HG02588 (cell line): Measurements from ENCODE around the gene PTGDS.

Source experiments
- ATAC-seq: cut with Tn5 transposase; IDR thresholded peaks from one replicate; pipeline ENCODE4 v1.9.1; 2021; ENCODE audit warnings: mild to moderate bottlenecking, moderate library complexity; ENCODE audit not compliant: unreplicated experiment

The PTGDS gene

DNA sequence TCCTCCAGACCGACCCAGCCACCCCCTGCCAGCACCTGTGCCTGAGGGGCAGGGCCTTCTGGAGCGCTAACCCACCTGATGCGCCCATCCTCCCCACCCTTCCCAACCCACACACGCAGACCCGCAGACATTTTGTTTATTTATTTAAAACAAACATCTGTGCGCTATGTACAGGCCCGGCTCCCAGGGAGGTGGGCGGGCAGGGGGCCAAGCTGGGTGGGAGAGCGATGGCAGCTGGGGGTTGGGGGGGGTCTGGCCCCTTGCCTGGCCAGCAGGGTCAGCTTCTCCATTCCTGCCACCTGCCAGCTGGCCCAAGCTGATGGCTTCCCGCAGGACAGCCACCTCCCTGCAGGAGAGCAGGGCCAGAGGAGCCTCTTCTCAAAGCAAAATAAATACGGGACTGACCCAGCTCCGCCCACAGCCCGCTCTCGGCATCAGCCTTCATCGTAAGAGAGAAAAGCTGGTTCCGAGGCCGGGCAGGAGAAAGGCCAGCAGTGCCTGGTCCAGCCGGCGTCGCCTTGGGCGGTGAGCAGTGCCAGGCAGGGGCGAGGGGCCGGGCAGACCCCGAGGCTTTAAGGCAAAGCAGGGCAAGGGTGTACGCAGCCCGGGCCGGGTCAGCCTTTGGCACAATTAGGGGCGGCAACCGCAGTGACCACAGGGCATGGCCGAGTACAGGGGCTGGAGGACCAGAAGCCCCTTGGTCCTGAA, 30.0 kb downstream of the PTGDS start:
- no peak for ATAC-seq

DNA sequence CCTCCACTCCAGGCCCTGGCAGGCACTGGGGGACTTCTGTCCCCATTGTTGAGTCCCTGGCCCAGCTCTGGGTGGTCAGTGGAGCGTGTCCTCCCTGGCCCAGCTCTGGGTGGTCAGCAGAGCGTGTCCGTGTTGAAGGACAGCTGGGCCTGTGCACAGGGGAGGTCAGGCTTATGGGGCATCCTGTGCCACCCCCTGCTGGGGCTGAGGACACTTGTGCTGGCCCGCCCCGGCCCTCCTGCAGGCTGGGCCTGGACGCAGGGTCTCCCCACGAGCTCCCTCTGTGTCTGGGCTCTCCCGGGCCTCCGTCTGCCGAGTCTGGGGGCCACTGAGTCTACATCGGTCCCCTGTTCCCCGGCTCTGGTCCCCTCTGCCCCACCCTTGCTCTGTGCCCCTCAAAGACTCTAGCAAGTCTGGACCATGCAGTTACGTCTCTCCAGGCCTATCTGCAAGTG, 30.5 kb downstream of the PTGDS start:
- no peak for ATAC-seq

DNA sequence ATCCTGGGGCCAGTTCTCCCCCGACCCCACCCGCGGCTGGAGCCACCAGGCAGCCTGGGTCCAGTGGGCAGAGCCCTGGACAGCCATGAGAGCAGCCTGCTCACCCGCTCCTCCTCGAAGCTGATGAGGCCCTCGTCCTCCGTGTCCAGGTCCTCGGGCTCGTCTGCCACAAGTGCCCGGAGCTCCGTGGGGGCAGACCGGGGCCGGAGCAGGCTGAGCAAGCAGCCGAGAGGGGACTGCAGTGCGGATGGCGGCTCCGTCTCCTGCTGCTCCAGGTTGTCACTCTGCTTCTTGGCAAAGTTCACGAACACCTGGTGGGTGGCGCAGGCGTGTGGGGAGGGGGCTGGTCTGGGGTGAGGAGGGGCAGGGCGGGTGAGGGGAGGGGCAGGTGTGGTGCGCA, 31.0 kb downstream of the PTGDS start:
- no peak for ATAC-seq

DNA sequence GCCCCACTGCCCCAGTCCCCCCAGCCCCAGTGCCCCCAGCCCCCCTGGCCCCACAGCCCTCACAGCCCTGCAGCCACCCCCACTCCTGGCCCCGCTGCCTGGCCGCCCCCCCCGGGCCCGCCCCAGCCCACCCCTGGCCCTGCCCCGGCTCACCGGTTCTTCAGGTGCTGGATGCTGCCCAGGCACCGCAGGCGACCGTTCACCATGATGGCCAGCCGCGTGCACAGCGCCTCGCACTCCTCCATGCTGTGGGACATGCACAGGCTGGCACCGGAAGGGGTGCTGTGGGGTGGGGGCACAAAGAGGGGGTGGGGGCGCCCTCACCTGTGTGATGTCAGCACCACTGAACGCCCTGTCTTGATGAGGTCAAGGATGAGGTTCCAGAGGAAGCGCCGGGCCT, 31.9 kb downstream of the PTGDS start:
- no peak for ATAC-seq

DNA sequence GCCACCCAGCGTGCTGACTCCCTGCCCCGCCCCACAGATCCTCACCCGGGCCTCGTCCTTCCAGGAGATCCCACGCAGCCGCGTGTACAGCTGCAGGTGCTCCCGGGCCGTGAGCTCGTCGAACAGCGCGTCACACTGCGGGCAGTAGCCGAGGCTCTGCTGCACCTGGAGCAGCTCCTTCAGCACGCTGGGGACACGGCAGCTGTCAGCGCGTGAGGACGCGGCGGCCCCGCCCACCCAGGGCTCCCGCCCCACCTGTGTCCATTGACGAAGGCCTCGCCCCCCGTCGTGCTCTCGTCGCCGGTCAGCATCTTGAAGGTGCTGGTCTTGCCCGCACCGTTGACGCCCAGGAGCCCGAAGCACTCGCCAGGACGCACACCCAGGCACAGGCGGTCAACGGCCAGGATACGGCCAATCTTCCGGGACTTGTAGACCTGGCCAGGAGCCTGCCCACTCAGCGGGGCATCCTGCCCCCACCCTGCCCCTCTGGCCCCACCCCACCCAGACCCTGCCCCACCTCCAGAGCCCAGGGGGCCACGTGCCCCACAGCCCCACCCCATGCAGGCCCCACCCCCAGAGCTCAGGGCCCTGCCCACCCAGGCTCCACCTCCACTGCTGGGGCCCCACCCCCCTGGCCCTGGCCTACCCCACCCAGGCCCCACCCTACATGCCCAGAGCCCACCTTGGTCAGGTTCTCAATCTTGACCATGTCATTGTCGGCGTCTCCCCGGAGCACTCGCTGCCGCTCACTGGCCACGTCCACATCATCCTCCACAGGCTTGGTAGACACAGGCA, 32.8 kb downstream of the PTGDS start:
- no peak for ATAC-seq

DNA sequence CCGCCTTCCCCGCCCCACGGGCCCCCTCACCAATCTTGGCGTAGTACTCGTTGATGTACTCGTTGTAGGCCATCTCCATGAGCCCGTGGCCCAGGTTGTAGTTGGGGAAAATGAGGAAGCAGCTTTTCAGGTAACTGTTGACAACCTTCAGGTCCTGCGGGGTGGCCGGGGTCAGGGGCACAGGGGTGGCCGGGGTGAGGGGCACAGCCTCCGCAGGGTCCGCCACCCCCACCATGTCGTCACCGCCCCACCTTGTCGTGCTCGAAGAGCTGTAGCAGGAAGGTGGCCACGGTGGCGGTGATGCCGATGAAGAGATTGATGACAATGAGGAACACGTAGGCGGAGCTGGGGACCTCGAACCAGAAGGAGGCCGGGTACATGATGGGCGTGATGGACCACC, 33.9 kb downstream of the PTGDS start:
- ATAC-seq = no peak

DNA sequence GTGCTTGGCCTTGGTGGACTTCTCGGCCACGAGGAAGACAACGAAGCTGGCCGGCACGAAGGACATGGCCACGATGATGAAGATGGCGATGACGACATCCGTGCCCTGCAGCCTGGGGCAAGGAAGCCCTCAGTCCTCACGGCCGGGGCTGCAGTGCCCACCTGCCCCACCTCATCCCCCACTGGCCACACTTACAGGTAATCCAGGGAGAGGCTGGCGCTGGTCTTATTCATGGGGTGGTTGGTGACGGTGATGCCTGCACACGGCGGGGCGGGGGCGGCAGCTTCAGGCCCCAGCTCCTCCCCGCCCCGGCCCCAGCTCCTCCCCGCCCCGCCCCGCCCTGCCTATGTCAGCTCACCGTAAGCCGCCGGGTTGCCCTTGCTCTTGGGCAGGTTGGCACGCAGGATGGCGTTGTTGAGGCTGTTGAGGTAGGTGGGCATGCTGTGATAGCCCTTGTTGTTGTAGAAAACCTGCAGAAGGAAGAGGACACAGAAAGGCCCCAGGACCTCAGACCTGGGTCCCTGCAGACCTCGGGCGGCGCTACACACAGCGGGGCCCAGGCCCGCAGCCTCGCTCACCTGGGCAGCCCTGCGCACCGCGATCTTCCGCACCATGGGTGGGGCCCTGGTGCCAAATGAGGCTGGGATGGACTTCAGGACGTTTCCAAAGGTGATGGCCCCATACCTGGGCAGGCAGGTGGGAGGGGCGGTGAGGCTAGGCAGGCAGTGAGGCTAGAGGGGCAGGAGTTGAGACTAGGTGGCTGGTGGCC, 34.8 kb downstream of the PTGDS start:
- no peak for ATAC-seq

DNA sequence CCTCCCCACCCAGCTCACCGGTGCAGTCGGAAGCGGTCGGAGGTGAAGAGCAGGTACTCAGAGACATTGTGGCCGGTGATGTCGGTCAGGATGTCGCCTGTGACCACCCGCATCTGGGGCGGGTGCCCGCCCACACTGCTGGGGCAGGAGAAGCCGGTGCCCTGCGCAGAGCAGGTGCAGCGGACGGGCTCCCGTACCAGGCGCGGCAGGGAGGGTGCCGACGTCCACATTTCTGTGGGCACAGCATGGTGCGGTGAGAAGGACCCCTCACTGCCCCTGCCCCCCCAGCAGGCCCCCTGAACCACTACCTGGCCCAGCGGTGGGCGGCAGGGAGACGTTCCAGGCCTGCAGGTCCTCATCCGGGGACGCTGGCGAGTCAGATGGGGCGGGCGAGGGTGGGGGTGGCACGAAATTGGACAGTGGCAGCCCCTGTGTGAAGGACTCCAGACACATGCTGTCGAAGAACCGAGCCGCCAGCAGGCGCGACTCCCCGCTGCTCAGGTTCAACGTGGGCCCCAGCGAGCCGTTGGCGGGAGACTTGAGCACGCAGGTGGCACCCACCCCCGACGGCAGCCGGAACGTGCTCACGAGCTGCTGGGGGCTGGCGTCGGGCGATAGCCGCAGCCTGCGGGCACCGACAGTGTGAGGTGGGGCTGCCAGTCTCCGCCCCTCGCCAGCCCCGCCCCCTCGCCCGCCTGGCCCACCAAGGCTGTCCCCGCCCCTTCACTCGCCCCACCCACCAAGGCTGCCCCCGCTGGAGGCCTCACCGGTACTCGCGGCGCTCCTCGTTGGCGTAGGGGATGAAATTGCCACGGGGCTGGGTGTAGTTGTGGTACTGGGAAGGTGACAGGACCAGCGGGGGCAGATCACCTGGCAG, 35.6 kb downstream of the PTGDS start:
- no peak for ATAC-seq

DNA sequence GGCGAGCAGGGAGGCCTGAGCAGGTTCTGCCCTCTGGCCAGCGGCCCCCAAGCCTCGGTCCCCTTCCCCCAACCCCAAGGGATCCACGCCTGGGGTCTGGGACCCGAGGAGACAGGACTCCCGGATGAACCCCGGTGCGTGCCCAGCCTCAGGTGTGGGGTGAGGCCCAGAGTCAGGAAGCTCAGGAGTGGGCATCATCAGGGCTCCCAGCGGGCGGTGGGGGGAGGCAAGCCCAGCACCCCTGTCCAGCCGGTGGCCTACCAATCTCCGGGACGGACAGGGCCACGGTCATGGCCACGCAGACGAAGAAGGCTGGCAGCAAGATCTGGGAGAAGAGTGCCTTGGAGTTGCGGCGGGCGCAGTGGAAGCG, 36.3 kb downstream of the PTGDS start:
- ATAC-seq = no peak

DNA sequence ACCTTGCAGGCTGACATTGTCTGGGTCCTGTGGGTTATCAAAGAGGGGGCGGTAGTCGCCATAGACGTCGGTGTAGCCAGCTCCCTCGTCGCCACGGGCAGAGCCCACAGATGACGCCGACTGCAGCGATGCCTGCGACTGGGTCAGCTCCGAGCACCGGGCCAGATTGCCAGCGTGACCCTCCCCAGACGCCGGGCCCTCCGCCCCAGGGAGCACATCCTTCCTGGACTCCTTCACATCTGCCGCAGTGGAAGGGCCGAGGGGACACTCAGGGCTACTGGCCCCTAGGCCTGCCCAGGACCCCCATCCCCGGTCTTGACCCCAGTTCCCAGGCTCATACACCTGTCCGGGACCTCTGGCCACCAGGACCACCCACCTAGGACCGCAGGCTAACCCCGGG, 36.9 kb downstream of the PTGDS start:
- ATAC-seq = no peak

DNA sequence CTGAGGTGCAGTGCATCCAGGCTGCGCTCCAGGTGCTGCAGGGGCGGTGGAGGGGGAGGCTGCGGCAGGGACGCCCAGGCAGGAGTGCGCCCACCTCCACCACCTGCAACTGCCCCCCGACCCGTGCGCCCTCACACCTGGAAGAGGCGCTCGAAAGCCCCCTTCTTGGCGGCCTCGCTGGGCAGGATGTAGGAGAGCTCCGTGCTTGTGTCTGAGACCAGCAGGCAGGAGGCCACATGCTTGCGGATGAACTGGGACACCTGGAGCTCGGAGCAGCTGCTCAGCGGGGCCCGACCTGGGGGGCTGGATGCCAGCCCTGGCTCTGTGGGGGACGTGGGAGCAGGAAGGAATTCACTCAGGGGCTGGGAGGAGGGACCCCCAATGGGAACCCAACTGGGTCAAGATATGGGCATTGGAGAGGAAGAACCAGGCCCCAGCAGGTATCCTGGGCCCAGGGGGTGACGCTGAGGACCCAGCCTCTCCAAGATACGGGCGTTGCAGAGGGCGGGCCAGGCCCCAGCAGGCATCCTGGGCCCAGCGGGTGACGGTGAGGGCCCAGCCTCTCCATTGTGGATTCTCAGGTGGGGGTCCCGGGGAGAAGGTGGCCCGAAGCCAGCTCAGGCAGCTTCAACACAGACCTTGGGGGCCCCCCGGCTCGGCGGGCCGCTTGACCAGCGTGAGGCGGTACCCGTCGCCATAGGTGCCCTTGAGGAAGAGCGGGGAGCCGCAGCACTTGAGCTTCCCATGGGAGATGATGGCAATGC, 37.7 kb downstream of the PTGDS start:
- no peak for ATAC-seq

DNA sequence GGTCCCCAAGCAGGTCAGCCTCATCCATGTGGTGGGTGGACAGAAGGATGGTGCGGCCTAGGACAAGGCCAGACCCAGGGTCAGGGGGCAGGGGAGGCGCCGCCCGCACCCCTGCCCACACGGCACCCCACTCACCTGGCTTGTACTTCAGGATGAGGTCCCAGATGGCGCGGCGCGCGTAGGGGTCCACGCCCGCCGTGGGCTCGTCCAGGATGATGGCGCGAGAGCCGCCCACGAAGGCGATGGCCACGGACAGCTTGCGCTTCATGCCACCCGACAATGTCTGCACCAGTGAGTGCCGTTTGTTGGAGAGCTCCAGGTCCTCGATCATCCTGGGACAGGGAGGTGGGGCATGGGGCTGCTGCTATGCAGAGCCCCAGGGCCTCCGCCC, 38.2 kb downstream of the PTGDS start:
- ATAC-seq = no peak

DNA sequence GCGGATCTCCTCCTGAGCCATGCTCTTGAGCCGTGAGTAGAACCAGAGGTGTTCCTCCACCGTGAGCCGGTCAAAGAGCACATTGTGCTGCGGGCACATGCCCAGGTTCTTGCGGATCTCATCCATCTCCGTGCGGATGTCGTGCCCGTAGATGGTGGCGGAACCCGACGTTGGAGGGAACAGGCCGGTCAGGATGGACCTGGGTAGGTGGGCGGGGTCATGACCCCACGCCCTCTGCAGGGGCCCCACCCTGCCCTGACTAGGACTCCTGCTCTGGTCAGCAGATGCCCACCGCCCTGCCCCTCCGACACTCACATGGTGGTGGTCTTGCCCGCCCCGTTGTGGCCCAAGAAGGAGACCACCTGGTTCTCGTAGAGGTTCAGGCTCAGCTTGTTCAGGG, 38.7 kb downstream of the PTGDS start:
- no peak for ATAC-seq

DNA sequence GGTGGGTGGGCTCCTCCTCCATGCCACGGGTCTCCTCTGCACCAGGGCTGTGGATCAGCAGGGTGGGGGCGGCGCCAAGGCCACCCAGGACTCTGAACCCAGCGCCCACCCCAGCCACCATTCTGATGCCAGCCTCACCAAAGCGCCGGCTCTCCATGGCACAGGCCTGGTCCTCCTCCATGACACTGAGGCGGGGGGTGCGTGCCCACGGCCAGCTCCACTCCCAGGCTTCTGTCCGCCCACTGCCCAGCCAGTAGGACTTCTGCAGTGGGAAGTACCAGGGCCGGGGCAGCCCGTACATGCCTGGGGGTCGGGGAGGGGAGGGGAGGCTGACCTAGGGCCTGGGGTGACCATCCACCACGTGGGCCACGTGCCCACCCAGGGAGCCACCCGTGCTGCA, 39.1 kb downstream of the PTGDS start:
- ATAC-seq = no peak

DNA sequence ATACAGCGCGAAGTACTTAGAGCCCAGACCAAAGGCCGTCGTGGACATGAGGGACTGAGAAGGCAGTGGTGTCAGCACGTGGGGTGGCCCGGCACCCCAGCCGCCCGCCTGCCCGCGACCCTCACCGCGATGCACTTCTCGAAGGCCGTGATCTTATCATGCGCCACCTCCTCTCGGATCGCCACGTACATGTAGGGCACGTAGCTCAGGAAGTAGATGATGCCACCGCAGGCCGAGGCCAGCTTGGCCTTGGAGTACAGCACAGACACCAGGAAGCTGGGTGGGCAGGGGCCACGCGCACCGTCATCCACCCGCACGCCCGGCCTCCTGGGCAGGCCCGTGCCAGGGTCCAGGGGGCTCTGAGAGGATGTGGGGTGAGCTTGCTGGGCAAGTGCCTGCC, 39.8 kb downstream of the PTGDS start:
- ATAC-seq = no peak

DNA sequence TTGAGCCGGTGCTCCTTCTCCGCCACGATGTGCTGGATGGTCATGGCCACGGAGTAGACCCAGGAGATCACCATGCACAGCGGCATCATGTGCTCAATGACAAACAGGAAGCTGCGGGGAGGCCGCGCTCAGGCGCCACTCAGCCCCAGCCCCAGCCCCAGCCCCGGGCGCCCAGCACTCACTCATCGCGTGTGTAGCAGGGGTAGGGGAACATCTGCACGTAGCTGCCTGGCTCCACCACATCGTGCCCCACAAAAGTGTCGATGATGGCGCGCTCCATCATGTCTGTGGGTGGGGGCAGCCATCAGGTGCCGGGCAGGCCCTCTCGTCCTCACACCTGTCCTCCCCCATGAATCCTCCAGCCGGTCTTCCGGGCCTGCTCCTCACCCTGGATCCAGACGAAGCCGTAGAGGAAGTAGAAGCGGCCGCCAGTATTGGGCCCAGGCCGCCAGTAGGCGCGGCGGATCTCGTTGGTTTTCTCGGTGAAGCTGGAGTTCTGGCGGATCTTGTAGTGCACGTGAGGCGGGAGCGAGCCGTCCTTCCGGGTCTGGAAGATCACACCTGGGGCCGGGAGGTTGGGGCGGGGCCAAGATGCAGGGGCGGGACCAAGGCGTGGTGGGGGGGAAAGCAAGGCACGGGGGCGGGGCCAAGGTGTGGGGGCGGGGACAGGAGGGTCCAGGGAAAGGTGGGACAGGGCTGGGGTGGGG, 40.6 kb downstream of the PTGDS start:
- no peak for ATAC-seq

DNA sequence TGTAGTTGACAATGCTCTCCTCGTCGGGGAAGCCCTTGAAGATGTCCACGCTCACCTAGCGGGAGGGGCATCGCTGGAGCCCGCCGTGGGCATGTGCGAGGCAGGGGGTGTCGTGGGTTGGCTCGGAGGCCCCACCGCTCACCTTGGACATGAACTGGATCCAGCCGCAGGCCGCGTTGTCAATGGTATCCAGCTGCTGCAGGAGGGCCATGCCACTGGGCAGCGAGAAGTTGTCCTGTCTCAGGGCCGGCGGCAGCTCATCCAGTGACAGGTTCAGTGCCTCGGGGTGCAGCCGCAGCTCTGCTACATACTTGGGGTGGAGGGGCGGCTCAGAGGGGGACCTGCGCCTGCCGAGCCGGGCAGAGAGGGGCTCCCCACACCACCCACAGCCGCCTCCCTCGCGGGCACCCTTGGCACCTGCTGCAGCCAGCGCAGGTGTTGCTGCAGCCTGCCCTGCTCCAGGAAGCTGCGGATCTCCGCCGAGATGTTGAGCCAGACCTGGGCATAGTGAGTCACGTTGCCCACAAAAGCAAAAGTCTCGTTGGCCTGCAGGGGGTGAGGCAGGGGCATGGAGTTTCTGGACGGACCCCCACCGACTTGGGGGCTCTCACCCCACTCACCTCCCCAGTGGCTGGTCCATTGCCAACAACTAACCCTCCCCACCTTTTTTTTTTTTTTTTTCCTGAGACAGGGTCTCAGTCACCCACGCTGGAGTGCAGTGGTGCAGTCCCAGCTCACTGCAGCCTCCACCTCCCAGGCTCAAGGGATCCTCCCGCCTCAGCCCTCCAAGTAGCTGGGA, 41.7 kb downstream of the PTGDS start:
- no peak for ATAC-seq

DNA sequence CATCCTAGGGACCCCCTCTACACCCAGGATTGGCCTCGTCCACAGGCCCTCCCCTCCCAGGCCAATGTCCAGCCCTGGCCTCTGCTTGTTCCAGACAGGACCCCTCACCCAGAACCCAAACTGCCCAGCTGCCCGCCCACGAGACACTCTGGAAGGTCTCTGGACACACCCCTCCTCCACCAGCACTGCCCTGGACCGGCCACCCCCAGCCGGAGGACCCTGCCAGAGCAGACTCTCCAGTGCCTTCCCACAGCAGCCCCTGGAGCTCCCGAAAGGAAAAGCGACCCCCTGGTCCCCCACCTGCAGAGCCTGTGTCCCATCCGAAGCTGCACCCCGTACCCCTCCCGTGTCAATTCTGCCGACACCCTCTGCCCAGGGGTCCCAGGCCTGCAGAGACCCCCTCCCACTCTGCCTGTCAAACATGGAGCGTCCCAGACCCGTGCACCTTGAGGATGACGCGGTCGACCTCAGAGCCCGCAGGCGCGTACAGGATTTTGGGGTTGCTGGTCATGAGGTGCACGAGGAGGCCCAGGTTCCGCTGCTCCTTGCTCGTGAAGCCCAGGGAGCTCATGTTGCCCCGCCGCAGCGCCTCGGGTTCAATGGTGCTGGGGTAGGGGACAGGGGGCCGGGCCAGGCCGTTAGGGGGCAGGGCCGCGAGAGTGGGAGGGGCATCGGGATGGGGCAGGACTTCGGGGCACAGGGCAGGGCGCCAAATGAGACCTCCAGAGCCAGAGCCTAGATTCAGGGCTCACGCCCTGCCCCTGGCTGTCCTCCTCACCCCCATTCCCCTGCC, 42.8 kb downstream of the PTGDS start:
- no peak for ATAC-seq
